B cell (primary cell): ENCODE data around the gene MAP2K5. TPM values are rescaled to one million over a fixed set of nuclear protein-coding genes. Genes with fewer than 3 reads are reported as not detected.

ENCODE experiments used
- ATAC-seq: fragments of 200-7000 bp; cut with Tn5 transposase; one replicate; pipeline ENCODE4 v1.10.0; 2021; ENCODE audit warnings: low read depth, mild to moderate bottlenecking, moderate number of reproducible peaks, moderate library complexity
- CTCF ChIA-PET: fragments of 350-600 bp; sonication (Branson Sonifier 250); formaldehyde crosslinking; loops from one replicate; lab custom pipeline; 2021; ENCODE audit warnings: antibody characterized with exemption, inconsistent platforms; lab: Charles Lee
- POLR2A ChIA-PET: fragments of 350-600 bp; sonication (Branson Sonifier 250); formaldehyde crosslinking; loops from one replicate; lab custom pipeline; 2021; ENCODE audit warnings: antibody characterized with exemption; lab: Charles Lee
- DNase-seq: peaks from one replicate; pipeline ENCODE4 v3.0.0; 2013
- H2AFZ ChIP-seq: 2 replicates; pipeline ENCODE4 v1.6.1; 2012; ENCODE audit warnings: mild to moderate bottlenecking, low read depth, low read length; ENCODE audit not compliant: insufficient read depth, poor library complexity, severe bottlenecking
- H3K27ac ChIP-seq, 2 donors: 1 replicate in 1 of 2; 2 replicates in 1 of 2; pipeline ENCODE4 v1.5.1; 2012 to 2013; ENCODE audit warnings: low read length in 2 of 2, mild to moderate bottlenecking in 2 of 2, moderate library complexity in 1 of 2
- H3K27me3 ChIP-seq, 4 experiments: fragments of 200-600 bp in 1 of 4; sonication (generic) in 1 of 4; replicated peaks in 1 of 4; 1 replicate in 2 of 4; 2 replicates in 2 of 4; pipeline versions ENCODE4 v1.6.1 to v1.7.0; 2013 to 2016; ENCODE audit warnings: low read length in 3 of 4, mild to moderate bottlenecking in 2 of 4, mixed read lengths in 1 of 4, moderate library complexity in 1 of 4; ENCODE audit not compliant: insufficient read depth in 4 of 4, control insufficient read depth in 3 of 4; ENCODE audit errors: control extremely low read depth in 1 of 4
- H3K36me3 ChIP-seq, 2 experiments: replicated peaks in 1 of 2; 1 replicate in 1 of 2; 2 replicates in 1 of 2; pipeline versions ENCODE4 v1.6.1 to v1.7.1; 2013; ENCODE audit warnings: low read length in 1 of 2; ENCODE audit not compliant: insufficient read depth in 2 of 2, control insufficient read depth in 1 of 2; ENCODE audit errors: control extremely low read depth in 1 of 2, extremely low read depth in 1 of 2
- H3K4me1 ChIP-seq, 2 donors: fragments of 200-600 bp in 1 of 2; sonication (generic) in 1 of 2; 1 replicate in 1 of 2; 2 replicates in 1 of 2; pipeline versions ENCODE4 v1.5.1 to v1.6.1; 2013 to 2017; ENCODE audit warnings: low read length in 2 of 2; ENCODE audit not compliant: control insufficient read depth in 2 of 2, insufficient read depth in 2 of 2
- H3K4me2 ChIP-seq: replicated peaks from 2 replicates; pipeline ENCODE3; 2012; ENCODE audit warnings: mild to moderate bottlenecking, low read depth, low read length; ENCODE audit not compliant: poor library complexity, severe bottlenecking
- H3K4me3 ChIP-seq, 5 experiments: fragments of 200-600 bp in 1 of 5; sonication (generic) in 1 of 5; 1 replicate in 3 of 5; 2 replicates in 2 of 5; pipeline versions ENCODE4 v1.5.1 to v1.7.0; 2011 to 2016; ENCODE audit warnings: low read length in 4 of 5, mild to moderate bottlenecking in 4 of 5, low read depth in 2 of 5, control low read depth in 1 of 5, moderate library complexity in 1 of 5; ENCODE audit not compliant: insufficient read depth in 1 of 5; ENCODE audit errors: control extremely low read depth in 1 of 5, extremely low read depth in 1 of 5
- H3K79me2 ChIP-seq: fragments of 200-600 bp; sonication (generic); one replicate; pipeline ENCODE4 v1.6.0; 2016; ENCODE audit warnings: low read length; ENCODE audit not compliant: control insufficient read depth, insufficient read depth
- H3K9ac ChIP-seq: fragments of 200-600 bp; sonication (generic); 2 replicates; pipeline ENCODE4 v1.6.1; 2017; ENCODE audit warnings: mild to moderate bottlenecking, low read length, moderate library complexity
- H3K9me3 ChIP-seq, 3 donors: one replicate each; pipeline versions ENCODE4 v1.6.1 to v1.7.1; 2013; ENCODE audit warnings: low read length in 2 of 3; ENCODE audit not compliant: control insufficient read depth in 2 of 3, insufficient read depth in 1 of 3; ENCODE audit errors: control extremely low read depth in 1 of 3
- H4K20me1 ChIP-seq: 2 replicates; pipeline ENCODE4 v1.6.0; 2012; ENCODE audit warnings: mild to moderate bottlenecking, low read length; ENCODE audit not compliant: insufficient read depth, control insufficient read depth, poor library complexity, severe bottlenecking
- H3K27ac Mint-ChIP-seq: one replicate; pipeline ENCODE4 v1.8.0; 2021; ENCODE audit warnings: mixed read lengths
- H3K27me3 Mint-ChIP-seq: one replicate; pipeline ENCODE4 v1.8.0; 2021; ENCODE audit warnings: mixed read lengths
- H3K4me1 Mint-ChIP-seq: one replicate; pipeline ENCODE4 v1.8.0; 2021; ENCODE audit warnings: mixed read lengths
- H3K4me3 Mint-ChIP-seq: one replicate; pipeline ENCODE4 v1.8.0; 2021; ENCODE audit warnings: mixed read lengths
- H3K9me3 Mint-ChIP-seq: one replicate; pipeline ENCODE4 v1.8.0; 2022; ENCODE audit warnings: mixed read lengths; ENCODE audit not compliant: insufficient read depth
- CTCF ChIP-seq: fragments of 200-600 bp; IDR thresholded peaks from one replicate; pipeline ENCODE4 v1.8.0; 2022; ENCODE audit warnings: antibody characterized with exemption, mild to moderate bottlenecking
- EZH2 ChIP-seq: IDR thresholded peaks from 2 replicates; pipeline ENCODE4 v1.6.1; 2012; ENCODE audit warnings: borderline replicate concordance, low read depth, mild to moderate bottlenecking, moderate library complexity, low read length; ENCODE audit not compliant: insufficient read depth, poor library complexity, severe bottlenecking
- WGBS: methylation state at CpG from one replicate; pipeline ENCODE4 v1.1.5; 2013; ENCODE audit warnings: missing lambda C conversion rate; ENCODE audit not compliant: insufficient coverage; 5-methylcytosine and 5-hydroxymethylcytosine counted together
- intact Hi-C: fragments of 100-400 bp; cut with micrococcal nuclease; formaldehyde crosslinking; loops from one replicate; pipeline ENCODE4 v1.10.0; 2022
- polyA plus RNA-seq: library from polyadenylated mRNA; depleted of rRNA; stranded (reverse); fragments of >200 nt; gene quantifications from 2 replicates; pipeline ENCODE4 v1.2.3, GENCODE V29; 2012
- total RNA-seq, 2 donors: library from RNA; stranded (reverse); fragments of 120-200 nt in 1 of 2; gene quantifications; 1 replicate in 1 of 2; 2 replicates in 1 of 2; pipeline versions ENCODE4 v1.2.3 to v1.2.4, GENCODE V29; 2013 to 2022

MAP2K5 gene
- total and polyA plus RNA-seq, 2 donors (not counting 1 experiment from before 2014, with no cell fraction given) = 11.1 to 40.0 TPM

GRCh38 chr15:67750371-67750770, 207.9 kb downstream of the MAP2K5 start:
- Histone ChIP-seq H3K9me3 (no peaks in the 10 kb centered on the region), H3K4me3 (no peak overlapping the region), H3K27me3 (no peaks in the 10 kb centered on the region), H3K9ac (no peak overlapping the region), H3K4me2 (no peak overlapping the region), H3K36me3 (peaks cover 0 to 1% of the 10 kb centered on the region in 2 experiments), H3K27ac (no peak overlapping the region), H4K20me1 (no peaks in the 10 kb centered on the region), H2AFZ (no peak overlapping the region), H3K4me1 (peaks cover 0 to 6% of the 10 kb centered on the region in 2 donors), H3K79me2 (no peaks in the 10 kb centered on the region)
- no peak for ATAC-seq
- peaks cover 4% of the 10 kb centered on the region for H3K4me1 Mint-ChIP-seq
- TF ChIP-seq CTCF = no peak
- no peak for TF ChIP-seq EZH2
- H3K4me3 Mint-ChIP-seq = no peak overlapping the region
- no peaks in the 10 kb centered on the region for H3K27me3 Mint-ChIP-seq
- H3K27ac Mint-ChIP-seq = no peak overlapping the region
- POLR2A ChIA-PET = interaction anchor here (0.5 kb wide), 1 partner anchor 11 kb away, joined by 5 read pairs; no protein-coding TSS in a partner anchor
- CTCF ChIA-PET = no interaction called here
- DNase-seq = no peak
- WGBS = 96% methylated on average over 4 of the region's 4 CpGs
- H3K9me3 Mint-ChIP-seq = no peaks in the 10 kb centered on the region
- intact Hi-C loops = no loop called here

- no peaks in the 10 kb centered on the region for H3K79me2 ChIP-seq
- POLR2A ChIA-PET = no interaction called here
- DNase-seq (no peak), ATAC-seq (no peak)
- intact Hi-C loops = no loop called here
- H3K27ac Mint-ChIP-seq = no peak overlapping the region
- no peaks in the 10 kb centered on the region for H3K27me3 Mint-ChIP-seq
- H3K27me3 ChIP-seq = no peaks in the 10 kb centered on the region
- CTCF ChIA-PET = no interaction called here
- no peak for TF ChIP-seq CTCF
- no peak for TF ChIP-seq EZH2
- H3K4me2 ChIP-seq = no peak overlapping the region
- no peaks in the 10 kb centered on the region for H3K9me3 ChIP-seq
- no peaks in the 10 kb centered on the region for H4K20me1 ChIP-seq
- no peak overlapping the region for H2AFZ ChIP-seq
- H3K4me1 Mint-ChIP-seq = peaks cover 17% of the 10 kb centered on the region
- WGBS = no CpG with 5 or more reads among the region's 3 CpGs
- no peaks in the 10 kb centered on the region for H3K9me3 Mint-ChIP-seq
- no peak overlapping the region for H3K27ac ChIP-seq
- H3K36me3 ChIP-seq = peaks cover 0 to 2% of the 10 kb centered on the region in 2 experiments
- no peak overlapping the region for H3K4me3 Mint-ChIP-seq
- no peak overlapping the region for H3K9ac ChIP-seq
- peaks cover 4 to 5% of the 10 kb centered on the region in 2 donors for H3K4me1 ChIP-seq
- H3K4me3 ChIP-seq = no peak overlapping the region
These were observed 211.4 kb downstream of the MAP2K5 start for GRCh38 chr15:67753891-67754290.
